OCI-LY7 (cell line): ENCODE data around the gene SNAP25. TPM values are rescaled to one million over a fixed set of nuclear protein-coding genes. Genes with fewer than 3 reads are reported as not detected.

Source experiments
- BruUV-seq: library from RNA; stranded (reverse); fragments of 400-500 nt; replicated peaks from 2 replicates; lab custom pipeline; 2021; lab: Mats Ljungman, UMichigan
- CTCF ChIA-PET: fragments of 300-600 bp; sonication (Branson Sonifier 250); formaldehyde crosslinking; loops from one replicate; lab custom pipeline; 2022; ENCODE audit warnings: antibody characterized with exemption; ENCODE audit not compliant: unreplicated experiment; lab: Charles Lee
- POLR2A ChIA-PET: fragments of 300-600 bp; sonication (Branson Sonifier 250); formaldehyde crosslinking; loops from one replicate; lab custom pipeline; 2022; ENCODE audit warnings: antibody characterized with exemption; lab: Charles Lee
- DNase-seq: peaks from one replicate; pipeline ENCODE4 v3.0.0-alpha.2; 2015; ENCODE audit warnings: low spot score
- H2AFZ ChIP-seq: fragments of 200-600 bp; sonication (generic), shearing (Covaris generic); 2 replicates; pipeline ENCODE4 v1.6.1; 2014; ENCODE audit warnings: mild to moderate bottlenecking, antibody characterized with exemption, low read length, moderate library complexity
- H3K27ac ChIP-seq: fragments of 200-600 bp; sonication (generic); 2 replicates; pipeline ENCODE4 v1.5.1; 2014; ENCODE audit warnings: mixed run types, low read depth, mild to moderate bottlenecking, moderate library complexity, low read length, inconsistent platforms; ENCODE audit not compliant: poor library complexity, severe bottlenecking
- H3K36me3 ChIP-seq: fragments of 200-600 bp; sonication (generic); 2 replicates; pipeline ENCODE4 v1.6.1; 2014; ENCODE audit warnings: mild to moderate bottlenecking, antibody characterized with exemption, low read length, moderate library complexity, mixed read lengths; ENCODE audit not compliant: insufficient read depth
- H3K4me1 ChIP-seq: fragments of 200-600 bp; sonication (generic); 2 replicates; pipeline ENCODE4 v1.5.1; 2014; ENCODE audit warnings: mild to moderate bottlenecking, low read length; ENCODE audit not compliant: insufficient read depth, poor library complexity, severe bottlenecking
- H3K4me2 ChIP-seq: fragments of 200-600 bp; sonication (generic); 2 replicates; pipeline ENCODE4 v1.6.1; 2014; ENCODE audit warnings: mild to moderate bottlenecking, low read length
- H3K4me3 ChIP-seq: fragments of 200-600 bp; sonication (generic); 2 replicates; pipeline ENCODE4 v1.5.1; 2014; ENCODE audit warnings: mild to moderate bottlenecking, low read depth, low read length; ENCODE audit not compliant: poor library complexity, severe bottlenecking
- H3K79me2 ChIP-seq: fragments of 200-600 bp; sonication (generic); 2 replicates; pipeline ENCODE4 v1.6.1; 2016; ENCODE audit warnings: low read depth, mild to moderate bottlenecking, low read length, moderate library complexity, mixed read lengths; ENCODE audit not compliant: insufficient read depth
- H3K9me2 ChIP-seq: fragments of 200-600 bp; sonication (generic); 2 replicates; pipeline ENCODE4 v1.6.1; 2016; ENCODE audit warnings: mild to moderate bottlenecking, low read length, mixed read lengths; ENCODE audit not compliant: insufficient read depth
- H3K9me3 ChIP-seq: fragments of 200-600 bp; sonication (generic); 2 replicates; pipeline ENCODE4 v1.6.1; 2014; ENCODE audit warnings: mild to moderate bottlenecking, mixed run types, low read length, mixed read lengths
- H4K20me1 ChIP-seq: fragments of 200-600 bp; sonication (generic); 2 replicates; pipeline ENCODE4 v1.6.1; 2014; ENCODE audit warnings: mild to moderate bottlenecking, antibody characterized with exemption, low read length, moderate library complexity, mixed read lengths; ENCODE audit not compliant: insufficient read depth
- CTCF ChIP-seq: fragments of 200-600 bp; sonication (generic); conservative IDR thresholded peaks from 2 replicates; pipeline ENCODE4 v1.5.1; 2014; ENCODE audit warnings: mild to moderate bottlenecking, antibody characterized with exemption, low read length, moderate library complexity, mixed read lengths
- EZH2phosphoT487 ChIP-seq: fragments of 200-600 bp; sonication (generic); IDR thresholded peaks from 2 replicates; pipeline ENCODE4 v1.6.1; 2018; ENCODE audit warnings: low read depth, borderline replicate concordance, mild to moderate bottlenecking, mixed run types, antibody characterized with exemption, low read length, moderate library complexity, mixed read lengths
- intact Hi-C: fragments of 100-400 bp; cut with micrococcal nuclease; formaldehyde crosslinking; loops from one replicate; pipeline ENCODE4 v1.10.0; 2022; ENCODE audit not compliant: unreplicated experiment
- total RNA-seq, 2 experiments: library from RNA; depleted of rRNA in 1 of 2; stranded (reverse); fragments of >200 nt in 1 of 2; shearing (Covaris generic) in 1 of 2; gene quantifications; 2 replicates each; pipeline ENCODE4 v1.2.3, GENCODE V29; 2014 to 2022

Gene SNAP25
- total RNA-seq, 2 experiments from 2014 or later = not detected

- POLR2A ChIA-PET = no interaction called here
- Histone ChIP-seq H3K79me2 (no peaks in the 10 kb centered on the region), H3K4me3 (no peak overlapping the region), H3K9me3 (no peaks in the 10 kb centered on the region), H2AFZ (no peak overlapping the region), H3K9me2 (peaks cover 3% of the 10 kb centered on the region; the same call in 1 of the 2 replicates), H3K4me1 (no peaks in the 10 kb centered on the region), H4K20me1 (no peaks in the 10 kb centered on the region), H3K27ac (no peak overlapping the region), H3K4me2 (no peak overlapping the region), H3K36me3 (no peaks in the 10 kb centered on the region)
- TF ChIP-seq CTCF = no peak
- TF ChIP-seq EZH2phosphoT487 = no peak
- no TSS peak for BruUV-seq
- CTCF ChIA-PET = no interaction called here
- DNase-seq = no peak
- intact Hi-C loops = no loop called here
These were observed 70.5 kb downstream of the SNAP25 start for GRCh38 chr20:10288954-10289646.

GRCh38 chr20:10291568-10292248, 73.1 kb downstream of the SNAP25 start:
- no TSS peak for BruUV-seq
- DNase-seq = no peak
- intact Hi-C loops = no loop called here
- Histone ChIP-seq H4K20me1 (no peaks in the 10 kb centered on the region), H3K27ac (no peak overlapping the region), H3K4me2 (no peak overlapping the region), H3K9me3 (no peaks in the 10 kb centered on the region), H3K4me3 (no peak overlapping the region), H3K36me3 (no peaks in the 10 kb centered on the region), H3K4me1 (no peaks in the 10 kb centered on the region), H3K9me2 (no peaks in the 10 kb centered on the region), H2AFZ (no peak overlapping the region), H3K79me2 (no peaks in the 10 kb centered on the region)
- TF ChIP-seq EZH2phosphoT487 (no peak), CTCF (no peak)
- ChIA-PET CTCF (no interaction called here), POLR2A (no interaction called here)

GRCh38 chr20:10297223-10297622, 78.6 kb downstream of the SNAP25 start:
- no peaks in the 10 kb centered on the region for H3K9me2 ChIP-seq
- H4K20me1 ChIP-seq = no peaks in the 10 kb centered on the region
- DNase-seq = no peak
- H3K79me2 ChIP-seq = no peaks in the 10 kb centered on the region
- CTCF ChIA-PET = no interaction called here
- H3K36me3 ChIP-seq = no peaks in the 10 kb centered on the region
- H3K27ac ChIP-seq = no peak overlapping the region
- POLR2A ChIA-PET = no interaction called here
- H3K4me2 ChIP-seq = no peak overlapping the region
- intact Hi-C loops = no loop called here
- H3K4me3 ChIP-seq = no peak overlapping the region
- BruUV-seq = no TSS peak
- H3K4me1 ChIP-seq = no peaks in the 10 kb centered on the region
- TF ChIP-seq EZH2phosphoT487 = no peak
- TF ChIP-seq CTCF = no peak
- H2AFZ ChIP-seq = no peak overlapping the region
- H3K9me3 ChIP-seq = no peaks in the 10 kb centered on the region
